UCSD-AML1 (cell line): ENCODE measurements around the gene TRUB1.
"Not testable (repeated sequence)": the region's sequence is repeated elsewhere in the genome, so short reads cannot be mapped to it uniquely, and the experiment has no call there.

Source experiments
- DNase-seq: peaks from one replicate; lab custom pipeline; 2025; ENCODE audit not compliant: unreplicated experiment; lab: John Stamatoyannopoulos, UW

Gene TRUB1

DNA sequence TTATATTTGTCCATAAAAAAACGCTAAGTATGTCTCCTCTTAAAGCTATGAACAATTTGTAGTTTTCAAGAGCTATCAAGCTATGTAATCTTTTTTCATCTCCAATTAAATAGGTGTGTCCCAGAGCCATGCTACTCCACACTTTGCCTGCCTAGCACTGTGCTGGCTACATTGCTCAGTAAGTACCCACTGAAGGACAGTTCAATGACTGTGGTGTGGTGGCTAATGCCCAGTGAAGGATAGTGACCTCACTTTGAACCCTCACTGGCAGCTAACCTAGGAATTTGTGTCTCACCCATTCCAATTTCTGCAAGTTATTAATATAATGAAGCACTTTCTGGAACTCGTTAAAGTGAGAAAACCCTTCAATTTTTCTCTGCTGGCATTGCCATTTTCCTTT is 14.4 kb upstream of the TRUB1 start:
- no peak for DNase-seq

DNA sequence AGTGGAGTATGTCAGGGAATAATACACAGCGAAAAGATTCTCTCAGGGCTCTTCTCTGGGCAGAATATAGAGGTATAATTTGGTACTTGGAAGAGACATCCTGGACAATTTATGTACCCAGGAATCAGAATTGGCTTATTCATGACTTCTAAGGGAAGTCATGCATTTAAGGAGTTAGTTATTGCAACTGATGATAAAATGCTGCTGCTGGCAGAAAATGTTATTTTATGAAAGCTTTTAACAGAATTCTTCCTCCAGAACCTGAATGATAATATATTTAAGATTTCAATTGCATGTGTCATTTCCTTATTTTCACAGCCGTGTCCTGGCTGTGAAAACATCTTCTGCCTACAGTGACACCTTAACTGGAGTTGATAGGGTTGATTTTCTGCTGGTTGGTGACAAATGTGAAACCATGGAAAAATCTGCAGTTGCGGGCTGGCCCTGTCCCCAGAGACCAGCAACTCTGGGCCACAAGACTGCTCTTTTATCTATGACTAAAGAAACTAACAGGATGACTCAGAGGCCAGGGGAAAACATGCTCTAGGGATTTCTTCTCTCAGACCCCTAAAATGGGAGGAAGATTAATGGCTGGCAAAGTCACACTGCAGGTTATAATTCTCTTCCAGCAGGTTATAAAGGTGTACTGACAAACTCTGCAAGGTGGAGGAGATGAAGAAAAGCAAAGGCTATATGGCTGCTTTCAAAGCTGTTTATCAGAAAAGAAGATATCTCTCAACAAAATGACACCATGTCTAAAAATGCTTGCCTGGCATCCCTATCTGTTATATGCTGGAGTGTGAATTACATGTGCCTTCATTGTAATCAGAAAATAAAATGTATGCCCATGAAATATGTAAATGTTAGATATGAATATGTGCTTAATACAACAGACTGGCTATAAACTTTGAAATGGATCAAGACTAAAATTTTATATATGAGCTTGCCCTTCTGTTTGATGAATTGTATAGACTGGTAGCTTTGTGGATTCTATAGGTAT is 12.1 kb upstream of the TRUB1 start:
- peak; percentile 30 for DNase-seq

DNA sequence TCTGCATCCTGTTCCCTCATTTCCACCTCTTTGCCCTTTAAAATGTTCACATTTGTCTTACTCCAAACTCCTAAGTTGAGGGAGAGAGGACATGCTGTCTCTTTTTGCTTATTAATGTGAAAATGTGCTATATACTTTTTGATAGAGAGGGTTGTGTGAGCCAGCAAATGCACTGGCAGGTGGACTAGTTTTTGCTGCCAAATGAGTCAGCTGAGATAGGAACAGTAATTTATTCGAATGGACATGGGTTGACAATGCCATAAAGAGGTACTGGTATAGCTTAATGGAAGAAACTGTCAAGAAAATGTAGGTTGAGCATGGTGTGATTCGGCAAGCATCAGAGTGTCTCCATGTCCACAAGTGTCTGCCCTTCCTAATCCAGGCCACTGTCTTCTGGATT is 9.2 kb upstream of the TRUB1 start:
- no peak for DNase-seq

DNA sequence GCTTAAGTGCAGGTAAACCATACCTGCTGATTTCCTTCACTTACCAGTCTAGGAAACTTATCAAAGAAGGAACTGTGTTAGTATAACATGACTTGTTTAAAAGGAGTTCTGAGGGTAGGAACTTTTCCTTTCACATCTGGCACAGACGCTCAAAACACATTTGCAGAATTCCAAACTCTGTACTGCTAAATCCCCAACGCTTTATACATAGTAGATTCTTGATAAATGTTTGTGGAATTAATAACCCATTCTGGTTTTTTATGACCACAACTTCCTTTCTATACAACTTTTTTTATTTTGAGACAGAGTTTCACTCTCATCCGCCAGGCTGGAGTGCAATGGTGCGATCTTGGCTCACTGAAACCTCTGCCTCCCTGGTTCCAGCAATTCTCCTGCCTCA is 7.7 kb upstream of the TRUB1 start:
- no peak for DNase-seq

DNA sequence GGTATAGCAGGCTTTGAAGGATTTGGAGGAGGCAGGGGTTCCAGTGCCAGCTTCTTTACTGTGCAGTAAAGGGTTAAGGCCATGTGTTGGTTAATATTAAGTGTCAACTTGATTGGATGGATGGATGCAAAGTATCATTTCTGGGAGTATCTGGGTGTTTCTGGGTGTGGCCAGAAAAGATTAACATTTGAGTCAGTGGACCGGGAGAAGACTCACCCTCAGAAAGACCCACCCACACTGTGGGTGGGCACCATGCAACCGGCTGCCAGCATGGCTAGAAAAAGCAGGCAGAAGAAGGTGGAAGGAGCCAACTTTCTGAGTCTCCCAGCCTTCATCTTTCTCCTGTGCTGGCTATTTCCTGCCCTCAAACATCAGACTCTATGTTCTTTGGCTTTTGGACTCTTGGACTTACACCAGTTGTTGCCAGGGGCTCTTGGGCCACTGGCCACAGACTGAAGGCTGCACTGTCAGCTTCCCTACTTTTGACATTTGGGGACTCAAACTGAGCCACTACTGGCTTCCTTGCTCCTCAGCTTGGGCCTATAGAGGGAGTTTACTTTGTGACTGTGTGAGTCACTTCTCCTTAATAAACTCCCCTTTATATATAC is 6.8 kb upstream of the TRUB1 start:
- no peak for DNase-seq

DNA sequence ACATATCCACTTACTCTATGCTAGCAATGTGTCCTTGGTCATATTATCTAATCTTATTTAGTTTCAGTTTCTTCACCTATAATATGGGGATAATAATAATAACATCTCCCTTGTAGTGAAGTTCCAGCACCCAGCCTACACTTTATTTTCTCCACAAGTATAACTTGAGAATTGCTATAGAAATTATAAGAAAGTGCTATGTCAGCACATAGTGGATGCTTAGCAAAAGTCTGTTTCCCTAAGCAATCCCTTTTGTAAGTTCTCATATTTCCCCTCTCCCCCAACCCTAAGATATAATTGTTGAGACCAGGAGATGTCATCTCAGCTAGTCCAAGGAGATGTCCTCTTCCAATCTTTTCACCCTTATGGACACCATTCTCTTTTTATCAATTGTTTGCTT is 5.8 kb upstream of the TRUB1 start:
- DNase-seq: no peak

DNA sequence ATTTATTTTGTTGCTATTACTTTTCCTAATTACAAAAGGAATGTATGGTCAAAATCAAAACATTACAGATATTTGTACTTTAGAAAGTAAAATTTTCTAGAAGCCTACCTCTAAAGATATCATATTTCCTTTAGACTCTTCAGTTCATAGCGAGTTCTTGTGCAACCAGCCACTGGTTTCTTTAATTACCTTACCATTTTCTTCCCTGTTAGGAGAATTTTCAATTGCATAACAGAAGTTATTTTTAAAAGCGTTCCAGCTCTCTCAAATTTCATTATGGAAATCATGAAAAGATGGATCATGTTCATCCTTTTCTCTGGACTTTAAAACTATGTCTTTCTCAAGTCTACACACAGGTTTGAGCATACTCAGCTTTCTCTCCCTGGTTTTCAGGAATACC is 5.0 kb upstream of the TRUB1 start:
- no peak for DNase-seq

DNA sequence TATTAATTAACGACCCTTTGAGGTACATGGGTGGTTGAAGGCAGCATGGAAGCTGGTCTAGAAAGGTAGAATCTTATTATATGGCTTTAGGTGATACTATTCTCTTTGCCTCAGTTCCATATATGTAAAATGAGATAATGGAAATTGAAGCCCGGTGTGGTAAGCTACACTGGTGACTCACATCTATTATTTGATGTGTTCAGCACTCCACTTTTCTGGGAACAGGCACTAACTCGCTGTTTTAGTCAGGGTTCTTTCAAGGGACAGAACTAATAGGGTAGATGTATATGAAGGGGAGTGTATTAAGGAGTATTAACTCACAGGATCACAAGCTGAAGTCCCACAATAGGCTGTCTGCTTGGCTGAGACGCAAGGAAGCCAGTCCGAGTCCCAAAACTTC is 4.4 kb upstream of the TRUB1 start:
- no peak for DNase-seq

DNA sequence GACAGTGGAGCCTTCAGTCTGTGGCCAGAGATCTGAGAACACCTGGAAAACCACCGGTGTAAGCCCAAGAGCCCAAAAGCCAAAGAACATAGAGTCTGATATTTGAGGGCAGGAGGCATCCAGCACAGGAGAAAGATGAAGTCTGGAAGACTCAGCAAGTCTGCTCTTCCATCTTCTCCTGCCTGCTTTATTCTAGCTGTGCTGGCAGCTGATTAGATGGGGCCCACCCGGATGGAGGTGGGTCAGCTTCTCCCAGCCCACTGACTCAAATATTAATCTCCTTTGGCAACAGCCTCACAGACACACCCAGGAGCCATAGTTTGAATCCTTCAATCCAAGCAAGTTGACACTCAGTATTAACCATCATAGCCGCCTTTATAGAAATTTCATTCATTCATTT is 4.0 kb upstream of the TRUB1 start:
- DNase-seq: not testable (repeated sequence)

DNA sequence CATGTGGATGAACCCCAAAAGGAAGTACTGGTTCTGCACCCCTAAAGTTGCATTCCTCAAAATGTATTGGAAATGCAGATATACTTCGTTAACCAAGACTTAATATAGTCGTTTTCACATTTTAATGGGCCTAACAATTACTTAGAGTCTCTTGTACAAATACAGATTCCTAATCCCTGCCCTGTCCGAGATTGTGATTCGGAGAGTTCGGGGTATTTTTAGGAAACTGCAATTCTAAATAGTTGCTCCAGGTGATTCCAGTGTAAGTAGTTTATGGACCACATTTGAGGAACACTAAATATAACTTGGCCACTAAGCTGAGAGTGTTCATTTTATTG is 830 bp downstream of the TRUB1 start:
- no peak for DNase-seq

DNA sequence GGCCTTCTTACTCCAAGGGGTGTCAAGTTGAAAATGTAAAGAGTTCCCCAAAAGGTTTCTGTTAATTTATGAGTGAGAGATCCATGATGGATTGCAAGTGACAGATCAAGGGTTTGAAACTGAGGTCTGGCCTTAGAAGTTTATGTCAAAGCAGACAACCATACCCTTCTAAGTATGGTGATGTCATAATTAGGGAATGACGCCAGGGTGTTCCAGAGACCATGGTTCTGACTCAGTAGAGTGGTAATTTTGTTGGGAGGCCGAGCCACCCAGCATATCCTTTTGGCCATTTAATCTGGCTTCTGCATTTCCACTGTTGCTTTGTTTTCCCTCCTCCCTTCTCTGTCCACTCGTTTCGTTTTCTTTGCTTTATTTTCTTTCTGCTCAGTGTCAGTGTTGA is 2.7 kb downstream of the TRUB1 start:
- no peak for DNase-seq

DNA sequence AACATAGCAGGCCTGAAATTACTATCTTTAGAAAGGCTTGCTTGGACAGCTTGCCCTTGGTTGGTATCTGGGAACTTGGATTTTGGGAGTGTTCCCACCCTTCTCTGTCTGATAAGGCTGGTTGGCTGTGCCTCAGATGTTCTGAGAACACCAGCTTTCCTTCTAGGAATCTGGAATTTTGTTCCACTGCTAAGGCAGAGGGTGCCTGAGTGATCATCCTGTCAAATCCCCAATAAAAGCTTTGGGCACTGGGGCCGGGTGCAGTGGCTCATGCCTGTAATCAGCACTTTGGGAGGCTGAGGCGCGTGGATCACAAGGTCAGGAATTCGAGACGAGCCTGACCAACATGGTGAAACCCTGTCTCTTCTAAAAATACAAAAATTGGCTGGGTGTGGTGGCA is 5.0 kb downstream of the TRUB1 start:
- no peak for DNase-seq

DNA sequence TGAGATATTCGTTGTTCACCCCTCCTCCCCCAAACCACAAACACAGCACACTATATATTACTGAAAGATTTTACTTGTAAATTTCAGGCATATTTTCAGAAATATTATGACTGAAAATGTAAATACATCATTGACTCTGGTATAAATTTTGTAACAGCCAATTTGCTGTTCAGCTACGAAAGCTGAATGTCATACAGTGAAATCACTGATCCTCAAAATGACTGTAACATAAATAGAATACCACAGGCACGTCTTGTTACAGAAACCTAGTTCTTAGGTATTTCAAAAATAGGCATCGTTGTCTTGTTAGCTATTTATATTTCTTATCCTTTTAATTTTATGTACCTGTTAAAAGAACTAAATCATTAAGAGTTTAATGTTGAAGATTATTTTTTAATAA is 15.1 kb downstream of the TRUB1 start:
- DNase-seq: no peak

DNA sequence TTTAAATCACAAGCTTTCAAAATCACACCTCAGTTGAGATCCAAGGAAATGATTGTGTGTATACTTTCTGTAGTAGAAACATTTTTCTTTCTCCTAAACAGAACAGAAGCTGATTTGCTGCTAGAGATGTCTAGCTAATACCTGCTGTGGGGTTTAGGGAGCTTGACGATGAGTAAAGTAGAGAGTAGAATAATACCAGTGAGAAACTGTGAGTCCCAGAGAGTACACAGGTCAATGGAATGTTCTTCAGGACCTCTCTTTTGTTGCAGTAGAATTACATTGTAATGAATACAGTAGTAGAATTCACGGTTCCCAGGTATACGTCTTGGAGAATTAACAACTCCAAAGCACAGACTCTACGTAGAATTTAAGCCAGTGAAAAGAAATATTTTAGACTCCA is 18.0 kb downstream of the TRUB1 start:
- no peak for DNase-seq

DNA sequence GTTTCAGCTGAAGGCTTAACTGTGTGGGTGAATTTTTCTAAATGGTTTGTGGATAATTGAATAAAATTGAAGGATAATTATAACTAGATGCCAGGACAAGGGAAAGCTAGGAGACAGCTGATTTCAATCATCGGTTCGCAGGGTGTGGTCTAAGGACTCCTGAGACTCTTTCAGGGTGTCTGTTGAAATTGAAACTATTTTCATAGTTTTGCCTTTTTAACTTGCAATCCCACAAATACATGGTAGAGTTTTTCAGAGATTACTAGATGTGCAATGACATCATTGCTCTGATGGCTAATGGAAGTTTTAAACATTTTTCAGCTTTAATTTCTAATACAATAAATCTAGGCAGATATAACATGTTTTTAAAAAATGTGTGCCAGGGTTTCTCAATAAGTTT is 18.5 kb downstream of the TRUB1 start:
- DNase-seq: no peak

DNA sequence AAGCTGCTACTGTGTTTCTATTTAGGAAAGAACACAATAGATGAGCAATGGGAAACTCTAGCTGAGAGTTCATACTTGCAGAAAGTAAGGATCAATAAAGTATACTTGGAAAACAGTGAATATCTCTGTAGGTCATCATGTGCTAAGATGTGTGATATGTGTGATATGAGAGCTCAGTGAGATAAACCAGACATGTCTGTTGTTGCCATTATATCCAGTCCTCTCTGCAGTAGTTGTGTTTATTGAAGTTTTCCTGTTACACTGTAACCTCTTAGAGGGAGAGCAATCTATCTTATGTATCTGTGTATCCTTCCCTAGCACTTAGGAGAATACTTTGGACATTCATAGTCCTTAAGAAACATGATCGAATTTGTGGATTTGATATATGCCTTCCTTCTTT is 19.1 kb downstream of the TRUB1 start:
- no peak for DNase-seq

DNA sequence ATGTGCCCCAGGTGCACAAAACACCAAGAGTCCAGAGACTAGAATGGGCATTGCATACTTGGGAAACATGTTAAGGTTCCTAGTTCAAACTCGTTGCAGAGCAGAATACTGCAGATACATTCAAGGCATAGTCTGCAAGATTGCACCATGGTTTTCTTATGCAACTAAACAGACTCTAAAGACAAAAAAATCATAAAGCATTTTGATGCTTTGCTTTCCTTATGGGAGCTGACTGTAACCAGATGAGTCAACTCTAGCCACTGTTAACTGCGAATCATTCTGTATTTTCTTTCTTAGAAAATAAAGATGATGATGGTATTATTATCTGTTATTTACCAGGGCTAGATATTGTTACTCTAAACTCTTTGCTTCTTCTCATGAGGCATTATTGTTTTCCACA is 19.7 kb downstream of the TRUB1 start:
- no peak for DNase-seq

DNA sequence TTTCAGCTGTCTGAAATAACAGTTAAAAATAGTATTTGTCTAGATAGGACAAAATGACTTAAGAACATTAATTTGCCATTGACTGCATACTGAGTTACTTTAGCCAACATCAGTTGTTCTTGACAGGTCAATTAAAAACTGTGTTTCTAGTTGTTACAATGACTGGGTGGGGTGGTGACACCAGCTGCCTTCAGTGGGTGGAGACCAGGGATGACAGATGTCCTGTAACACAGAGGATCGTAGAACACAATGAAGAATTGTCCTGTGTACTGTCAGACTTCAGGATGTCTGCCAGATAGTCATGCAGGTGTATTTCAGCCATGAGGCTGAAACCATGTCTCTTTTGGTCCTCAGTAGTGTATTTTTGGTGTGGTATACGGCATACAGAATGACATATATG is 24.4 kb downstream of the TRUB1 start:
- DNase-seq: no peak

DNA sequence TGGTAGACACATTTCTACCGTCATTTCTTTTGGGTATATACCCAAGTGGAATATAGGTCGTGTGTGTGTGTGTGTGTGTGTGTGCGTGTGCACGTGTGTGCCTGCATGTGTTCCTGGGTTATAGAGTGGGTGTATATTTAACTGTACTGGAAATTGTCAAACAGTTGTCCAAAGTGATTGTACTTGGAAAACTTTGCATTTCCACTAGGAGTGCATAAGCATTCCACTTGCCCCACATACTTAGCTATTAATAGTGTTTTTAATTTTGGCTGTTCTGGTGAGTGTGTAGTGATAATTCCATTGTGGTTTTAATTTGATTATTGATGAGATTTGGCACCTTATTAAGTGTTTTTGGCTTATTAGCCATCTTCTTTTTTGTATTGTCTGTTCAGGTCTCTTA is 25.9 kb downstream of the TRUB1 start:
- DNase-seq: no peak

DNA sequence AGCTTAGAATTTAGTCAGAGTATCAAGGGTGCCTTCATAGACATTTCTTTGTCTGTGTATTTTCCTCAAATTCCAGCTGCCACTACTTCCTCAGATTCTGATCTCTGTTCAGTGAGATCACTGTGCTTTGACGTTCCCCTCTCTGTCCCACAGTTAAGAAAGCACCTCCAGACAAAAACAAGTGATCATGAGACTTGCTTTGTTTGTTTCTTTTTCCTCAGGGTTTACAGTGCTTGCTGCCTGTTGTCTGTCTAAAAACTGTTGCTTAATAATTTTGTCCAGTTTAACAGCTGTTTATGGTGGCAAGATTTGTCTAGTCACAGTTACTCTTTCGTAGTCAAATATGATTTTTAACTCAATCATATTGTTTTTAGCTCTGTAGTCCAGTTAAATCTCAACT is 29.1 kb downstream of the TRUB1 start:
- DNase-seq: no peak

DNA sequence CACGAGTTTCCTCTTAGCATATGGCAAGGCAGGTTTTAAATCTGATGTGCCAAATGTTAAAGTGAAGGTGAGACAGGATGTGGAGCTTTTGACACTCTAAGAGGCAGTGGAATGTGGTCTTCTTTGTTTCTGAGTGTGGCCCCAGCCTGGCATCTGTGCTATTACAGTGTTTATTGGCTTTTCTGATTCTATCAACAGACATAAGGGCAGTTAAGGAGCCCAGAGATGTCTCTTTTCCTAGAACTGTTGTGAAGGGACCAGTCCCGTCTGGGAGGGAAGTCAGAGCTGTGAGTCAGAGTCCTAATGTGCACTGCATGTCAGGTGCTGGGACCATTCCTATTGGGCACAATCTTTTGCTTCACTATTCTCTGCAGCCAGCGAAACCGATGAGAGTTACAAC is 32.5 kb downstream of the TRUB1 start:
- DNase-seq: no peak

DNA sequence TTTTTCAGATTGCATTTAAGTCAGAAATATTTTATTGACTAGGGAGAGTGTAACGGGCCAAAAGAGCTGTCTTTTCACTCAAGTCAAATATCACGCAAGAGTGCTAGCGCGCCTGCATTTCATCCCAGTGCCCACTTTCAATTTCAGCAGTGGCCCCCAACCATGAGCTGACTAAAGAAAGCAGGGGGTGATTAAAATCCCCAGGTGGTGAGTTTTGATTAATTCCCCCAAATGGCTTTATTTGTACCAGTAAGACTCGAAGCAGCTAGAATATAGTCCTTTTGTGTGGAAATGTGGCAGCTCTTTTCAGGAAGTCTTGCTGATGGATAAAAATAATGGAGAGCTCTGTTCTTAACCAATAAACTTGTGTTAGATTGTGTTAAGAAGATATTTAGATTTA is 35.3 kb downstream of the TRUB1 start:
- DNase-seq: no peak

DNA sequence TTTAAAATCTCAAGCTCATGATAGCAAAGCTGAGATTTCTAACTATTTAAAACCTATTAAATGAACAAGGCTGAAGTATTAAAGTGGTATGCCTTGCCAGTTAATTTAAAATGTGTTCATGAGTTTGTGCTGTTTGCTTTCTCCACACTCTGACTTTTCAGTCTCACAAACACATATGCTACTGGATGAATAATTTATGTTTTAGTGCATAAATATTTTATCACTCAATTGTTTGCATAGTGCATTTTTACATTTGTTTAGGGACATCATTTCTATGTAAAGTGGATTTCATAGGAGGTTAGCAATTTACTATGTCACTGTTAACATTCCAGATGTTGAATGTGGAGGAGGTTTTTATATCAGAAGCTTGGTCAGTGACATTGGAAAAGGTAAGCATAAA is 36.0 kb downstream of the TRUB1 start:
- DNase-seq: no peak
